Stimulated activated CD8-positive, alpha-beta memory T cell treated with anti-CD3 and anti-CD28 coated beads, Interleukin-4, amount 100 ng/mL, for 48 hours (primary cell): Measurements from ENCODE around the gene CCRL2.
"Not testable (repeated sequence)": the region's sequence is repeated elsewhere in the genome, so short reads cannot be mapped to it uniquely, and the experiment has no call there.

Experiments
- DNase-seq: peaks from one replicate; pipeline ENCODE4 v3.0.0-alpha.2; 2020

CCRL2 gene

GRCh38 chr3:46406443-46406787 lies 644 bp upstream of the CCRL2 start:
- no peak for DNase-seq

GRCh38 chr3:46407970-46408369 lies 911 bp downstream of the CCRL2 start:
- no peak for DNase-seq

DNA sequence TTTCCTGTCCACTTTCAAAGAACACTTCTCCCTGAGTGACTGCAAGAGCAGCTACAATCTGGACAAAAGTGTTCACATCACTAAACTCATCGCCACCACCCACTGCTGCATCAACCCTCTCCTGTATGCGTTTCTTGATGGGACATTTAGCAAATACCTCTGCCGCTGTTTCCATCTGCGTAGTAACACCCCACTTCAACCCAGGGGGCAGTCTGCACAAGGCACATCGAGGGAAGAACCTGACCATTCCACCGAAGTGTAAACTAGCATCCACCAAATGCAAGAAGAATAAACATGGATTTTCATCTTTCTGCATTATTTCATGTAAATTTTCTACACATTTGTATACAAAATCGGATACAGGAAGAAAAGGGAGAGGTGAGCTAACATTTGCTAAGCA lies 1.8 kb downstream of the CCRL2 start:
- DNase-seq, result no peak

- no peak for DNase-seq
Observed at GRCh38 chr3:46409739-46410489, 2.9 kb downstream of the CCRL2 start.

GRCh38 chr3:46410669-46411068 lies 3.6 kb downstream of the CCRL2 start:
- no peak for DNase-seq

GRCh38 chr3:46411271-46411670 lies 4.2 kb downstream of the CCRL2 start:
- no peak for DNase-seq

DNA sequence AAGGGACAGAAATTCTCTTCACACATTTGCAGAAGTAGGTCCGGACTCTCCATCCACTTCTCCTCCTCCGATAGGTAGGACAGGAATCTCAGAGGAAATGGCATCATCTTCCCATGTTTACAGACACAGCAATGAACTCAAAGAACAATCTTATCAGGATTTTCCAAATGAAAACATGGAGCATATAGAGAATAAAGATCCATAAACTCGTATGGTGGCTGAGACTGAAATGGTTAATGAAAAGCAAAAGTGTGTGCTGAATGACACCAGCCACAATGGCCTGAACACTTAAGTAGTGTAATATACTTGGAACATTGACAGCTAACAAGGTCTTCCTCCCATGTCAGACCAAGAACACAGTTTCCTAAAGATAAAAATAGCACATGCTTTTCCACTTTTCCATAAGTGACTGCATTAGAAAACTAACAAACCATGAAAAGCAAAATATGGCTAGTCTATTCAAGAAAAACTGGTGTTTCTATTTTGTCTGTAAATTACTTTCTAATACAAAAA lies 5.8 kb downstream of the CCRL2 start:
- DNase-seq, result no peak

DNA sequence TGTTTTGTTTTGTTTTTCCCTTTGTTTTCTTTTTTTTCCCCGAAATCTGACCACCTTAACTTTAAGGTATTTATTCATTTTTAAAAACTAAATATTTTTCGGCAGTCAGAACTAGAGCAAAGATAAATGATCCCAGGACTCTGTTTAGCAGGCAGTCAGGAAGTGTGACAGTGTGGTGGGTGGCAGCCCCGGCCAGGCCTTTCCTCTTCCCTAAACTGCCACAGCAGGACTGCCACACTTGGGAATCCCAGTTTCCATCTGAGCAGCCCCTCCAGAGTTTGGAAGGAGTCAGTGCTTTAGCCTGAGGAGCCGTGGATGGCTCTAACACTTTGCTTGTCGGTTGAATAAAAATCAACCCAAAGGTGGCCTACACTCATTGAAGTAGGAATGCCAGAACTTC lies 6.9 kb downstream of the CCRL2 start:
- DNase-seq, result no peak

DNA sequence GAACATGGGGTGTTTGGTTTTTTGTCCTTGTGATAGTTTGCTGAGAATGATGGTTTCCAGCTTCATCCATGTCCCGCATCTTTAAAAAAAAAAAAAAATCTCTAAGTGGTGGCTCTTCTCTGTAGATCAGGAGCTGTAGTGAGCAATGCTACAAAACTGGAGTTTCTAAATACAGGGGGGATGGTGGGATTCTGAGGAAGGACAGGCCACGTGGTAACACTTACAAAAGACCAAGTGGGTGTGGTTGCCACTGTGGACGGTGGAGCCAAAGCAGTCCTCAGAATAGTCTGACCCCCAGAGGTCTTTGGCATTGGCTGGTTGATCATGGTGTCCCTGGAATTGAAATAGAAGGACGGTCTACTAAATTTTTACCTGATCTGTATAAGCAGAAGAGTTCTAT lies 7.7 kb downstream of the CCRL2 start:
- no peak for DNase-seq

DNA sequence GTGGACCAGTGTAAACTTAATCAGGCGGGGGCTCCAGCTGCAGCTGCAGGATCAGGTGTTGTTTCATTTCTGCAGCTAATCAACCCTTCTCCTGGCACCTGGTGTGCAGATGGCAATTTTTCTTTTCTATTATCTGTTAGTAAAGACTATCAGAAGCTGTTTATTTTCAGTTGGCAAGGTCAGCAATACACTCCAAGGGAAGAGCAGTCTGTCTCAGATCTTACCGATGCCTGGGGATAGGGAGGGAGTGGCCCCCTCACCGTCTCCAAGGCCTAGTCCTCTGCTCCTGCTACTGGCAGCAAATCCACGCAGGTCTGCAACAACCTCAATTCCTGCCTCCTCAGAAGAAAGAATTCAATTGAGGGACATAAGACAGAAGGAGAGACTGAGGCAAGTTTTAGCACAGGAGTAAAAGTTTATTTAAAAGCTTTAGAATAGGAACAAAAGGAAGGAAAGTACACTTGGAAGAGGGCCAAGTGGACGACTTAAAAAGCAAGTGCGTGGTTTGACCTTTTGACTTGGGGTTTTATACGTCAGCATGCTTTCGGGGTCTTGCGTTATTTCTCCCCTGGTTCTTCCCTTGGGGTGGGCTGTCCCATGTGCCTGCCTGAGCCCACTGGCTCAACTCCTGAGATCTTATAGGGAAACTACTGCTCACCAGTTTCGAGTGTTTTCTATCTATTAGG lies 9.2 kb downstream of the CCRL2 start:
- no peak for DNase-seq

- DNase-seq, result no peak
Observed at GRCh38 chr3:46416811-46417510, 9.9 kb downstream of the CCRL2 start.

- DNase-seq, result no peak
Observed at GRCh38 chr3:46417841-46418611, 11.0 kb downstream of the CCRL2 start.

- DNase-seq, result no peak
Observed at GRCh38 chr3:46419816-46420215, 12.8 kb downstream of the CCRL2 start.

DNA sequence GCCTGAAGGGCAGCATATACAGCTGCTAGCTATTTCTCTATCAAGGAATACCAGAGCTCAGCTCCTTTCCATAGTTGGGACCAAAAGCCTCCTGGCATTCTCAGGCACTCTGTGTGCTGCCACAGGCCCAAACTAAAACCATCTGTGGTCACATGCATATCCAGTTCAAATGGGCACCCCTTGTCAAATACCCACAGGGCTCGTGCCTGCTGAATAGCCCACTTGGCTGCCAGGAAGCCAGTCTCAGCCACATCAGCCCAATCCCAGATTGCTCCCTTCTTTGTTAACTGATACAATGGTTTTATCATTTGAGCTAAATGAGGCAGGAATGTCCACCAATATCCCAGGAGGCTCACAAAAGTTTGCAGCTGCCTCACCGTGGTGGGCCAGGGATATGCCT lies 13.9 kb downstream of the CCRL2 start:
- DNase-seq, result no peak

DNA sequence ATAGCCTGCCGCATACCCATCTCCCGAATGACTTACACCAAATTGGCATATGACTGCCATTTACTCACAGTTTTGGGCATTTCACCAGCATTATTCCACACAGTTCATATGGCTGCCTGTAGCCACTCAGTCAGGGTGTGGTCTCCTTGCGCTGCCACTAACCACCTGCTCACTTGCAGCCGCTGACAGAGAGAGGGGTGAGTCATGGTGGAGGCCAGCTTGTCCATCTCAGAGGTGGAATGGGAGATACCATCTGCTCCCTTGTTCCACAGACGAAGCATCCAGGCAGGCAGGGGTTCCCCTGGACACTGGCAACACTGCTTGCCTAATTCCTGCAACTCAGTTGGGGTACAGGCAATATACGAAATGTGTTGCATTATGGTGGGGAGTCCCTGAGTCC lies 15.6 kb downstream of the CCRL2 start:
- DNase-seq, result no peak

- DNase-seq, result no peak
Observed at GRCh38 chr3:46423588-46423987, 16.5 kb downstream of the CCRL2 start.

GRCh38 chr3:46426476-46426875 lies 19.4 kb downstream of the CCRL2 start:
- DNase-seq, result not testable (repeated sequence)

DNA sequence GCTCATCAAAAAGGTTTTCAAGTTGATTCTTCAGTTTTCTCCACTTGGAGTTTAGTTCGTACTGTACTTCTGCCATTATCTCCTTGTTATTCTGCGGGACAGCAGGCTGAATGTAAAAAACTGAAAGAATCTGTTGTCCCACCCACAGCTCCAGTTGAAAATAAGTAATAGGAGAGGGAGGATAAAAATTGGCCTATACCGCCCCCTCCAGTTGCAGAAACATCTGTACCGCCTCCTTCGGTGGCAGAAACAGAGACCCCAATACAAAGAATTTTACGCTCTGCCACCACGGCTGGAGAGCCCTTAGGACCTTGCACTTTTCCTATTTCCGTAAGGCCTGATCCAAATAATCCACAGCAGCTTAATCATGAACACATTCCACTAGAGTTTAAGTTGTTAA lies 20.3 kb downstream of the CCRL2 start:
- not testable (repeated sequence) for DNase-seq

- DNase-seq, result no peak
Observed at GRCh38 chr3:46427916-46428833, 21.1 kb downstream of the CCRL2 start.

- no peak for DNase-seq
Observed at GRCh38 chr3:46429250-46429649, 22.2 kb downstream of the CCRL2 start.

DNA sequence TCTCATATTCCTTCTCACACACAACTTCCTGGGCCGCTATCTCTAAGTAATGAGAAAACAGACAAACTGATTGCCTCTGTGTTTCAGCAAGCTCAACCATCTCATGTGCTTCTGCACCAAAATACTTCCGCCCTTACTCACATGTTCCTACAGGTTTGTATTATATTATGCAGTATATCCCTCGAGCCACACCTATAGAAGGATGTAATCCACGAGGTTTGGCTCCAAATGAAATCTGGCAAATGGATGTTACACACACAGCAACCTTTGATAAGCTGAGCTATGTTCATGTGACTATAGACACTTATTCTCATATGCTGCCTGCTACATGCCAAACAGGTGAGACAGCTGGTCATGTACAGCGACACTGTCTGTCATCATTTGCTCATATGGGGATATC lies 22.6 kb downstream of the CCRL2 start:
- no peak for DNase-seq

GRCh38 chr3:46430879-46431278 lies 23.8 kb downstream of the CCRL2 start:
- DNase-seq, result not testable (repeated sequence)
